GM19035 (cell line): ENCODE results near the gene ATP23.

Experiments used
- ATAC-seq: cut with Tn5 transposase; IDR thresholded peaks from one replicate; pipeline ENCODE4 v1.9.1; 2021; ENCODE audit not compliant: unreplicated experiment

The ATP23 gene

GRCh38 chr12:57908511-57908910 is 32.9 kb upstream of the ATP23 start:
- ATAC-seq, result no peak

DNA sequence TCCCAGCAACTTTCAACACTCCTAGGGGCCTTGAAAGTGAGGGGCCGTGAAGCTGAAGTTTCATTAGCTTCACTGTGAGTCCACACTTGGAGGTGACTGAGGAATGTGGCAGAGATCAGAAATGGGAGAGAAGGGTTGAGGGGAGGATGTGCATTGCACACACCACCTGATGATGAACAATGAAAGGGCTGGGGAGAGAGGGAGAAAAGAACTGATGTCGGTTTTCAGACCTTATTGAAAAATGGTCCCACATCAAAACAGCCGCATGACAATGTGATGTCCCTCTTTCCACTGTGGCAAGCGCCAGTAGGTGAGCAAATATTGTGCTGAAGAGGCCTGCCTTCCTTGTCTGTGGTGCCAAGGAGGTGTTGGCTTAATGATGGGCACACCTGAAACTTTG is 32.3 kb upstream of the ATP23 start:
- ATAC-seq, result no peak

DNA sequence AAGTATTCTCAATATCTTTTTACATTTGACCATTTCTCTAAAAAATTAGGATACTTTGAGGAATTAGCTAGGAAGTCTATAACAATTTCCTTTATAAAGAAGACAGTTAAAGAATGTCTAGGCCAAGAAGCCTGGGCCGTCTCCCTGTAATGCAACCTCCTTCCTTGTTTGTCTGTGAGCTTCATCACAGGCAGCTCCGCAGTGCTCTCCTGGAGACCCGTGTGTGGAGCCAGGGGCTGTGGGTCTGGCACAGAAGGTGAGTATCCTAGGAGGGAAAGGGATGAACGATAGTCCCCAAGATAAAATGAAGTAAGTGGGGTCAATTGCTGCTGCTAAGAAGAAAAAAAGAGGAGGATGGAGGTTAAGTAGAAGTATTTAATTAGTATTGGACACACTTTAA is 31.8 kb upstream of the ATP23 start:
- no peak for ATAC-seq

DNA sequence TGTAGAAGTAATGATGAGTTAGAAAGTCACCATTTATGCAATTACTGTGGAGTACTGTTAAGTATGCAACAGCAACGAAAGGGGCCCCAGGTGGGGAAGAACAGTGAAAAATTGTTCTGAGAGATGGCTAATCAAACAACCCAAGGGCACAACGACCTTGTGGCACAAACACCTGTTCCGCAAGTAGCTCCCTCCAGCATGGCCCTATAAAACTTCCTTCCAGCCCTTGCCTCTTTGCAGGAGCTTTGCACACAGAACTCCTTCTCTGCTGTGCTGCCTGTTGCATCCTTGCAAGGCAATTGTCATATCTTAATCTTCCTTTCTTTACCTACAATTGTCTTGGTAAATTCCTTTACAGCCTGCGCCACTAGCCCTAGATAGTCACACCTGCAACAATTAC is 23.2 kb upstream of the ATP23 start:
- ATAC-seq, result no peak

GRCh38 chr12:57927086-57927485 is 14.3 kb upstream of the ATP23 start:
- ATAC-seq, result no peak

- ATAC-seq, result no peak
Measured at GRCh38 chr12:57929092-57929830, 12.1 kb upstream of the ATP23 start.

GRCh38 chr12:57934819-57935218 is 6.5 kb upstream of the ATP23 start:
- ATAC-seq, result no peak

GRCh38 chr12:57935331-57935730 is 6.0 kb upstream of the ATP23 start:
- no peak for ATAC-seq

GRCh38 chr12:57935839-57936512 is 5.4 kb upstream of the ATP23 start:
- peak; percentile 99 for ATAC-seq

GRCh38 chr12:57936513-57936883 is 4.9 kb upstream of the ATP23 start:
- ATAC-seq, result no peak

- no peak for ATAC-seq
Measured at GRCh38 chr12:57939291-57939690, 2.1 kb upstream of the ATP23 start.

DNA sequence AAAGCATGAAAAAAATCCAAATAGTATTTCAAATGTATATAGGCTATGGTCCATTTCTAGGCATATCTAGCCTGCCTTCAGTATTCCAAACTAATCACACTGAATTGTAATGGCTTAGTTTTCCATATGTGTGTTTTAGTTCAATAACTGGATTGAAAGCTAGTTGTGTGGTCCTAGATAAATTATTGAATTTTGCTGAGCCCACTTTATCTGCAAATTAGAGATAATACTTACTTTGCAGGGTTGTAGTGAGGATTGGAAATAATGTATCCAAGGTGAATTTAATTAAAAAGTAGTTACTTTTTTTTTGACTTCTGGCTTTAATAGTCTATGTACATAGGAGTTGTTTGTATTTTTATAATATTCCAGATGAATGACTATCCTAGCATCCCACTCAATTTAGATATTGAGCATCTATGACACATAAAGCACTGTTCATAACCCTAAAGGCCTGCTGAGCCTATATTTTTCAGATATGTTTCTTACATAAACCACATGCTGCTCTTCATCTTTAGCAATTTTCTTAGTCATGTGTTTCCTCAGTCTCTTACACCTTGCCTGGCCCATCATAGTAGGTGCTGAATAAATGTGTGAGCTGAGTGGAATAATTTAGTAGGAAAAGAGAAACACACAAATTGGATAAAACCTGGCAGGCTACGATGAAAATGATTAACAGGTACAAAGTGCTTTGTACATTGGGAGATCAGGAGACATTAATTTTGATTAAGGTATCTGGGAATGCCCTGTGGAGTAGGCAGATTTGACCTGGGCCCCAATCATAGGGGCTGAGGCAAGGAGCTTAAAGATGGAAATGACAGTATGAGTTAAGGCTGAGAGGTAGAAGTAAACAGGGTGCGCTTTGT is 1.1 kb upstream of the ATP23 start:
- ATAC-seq, result no peak

DNA sequence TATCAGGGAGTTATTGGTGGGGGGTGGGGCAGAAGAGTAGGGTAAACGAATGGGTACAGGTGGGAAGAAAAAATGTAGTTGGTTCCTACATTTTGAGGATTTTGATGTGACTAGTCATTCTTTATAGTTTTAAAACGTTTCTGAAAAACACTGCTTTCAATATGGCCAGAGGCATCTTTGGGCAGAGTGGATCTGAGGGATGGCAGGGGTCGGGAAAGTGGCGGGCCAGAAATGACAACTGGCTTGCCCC is 527 bp upstream of the ATP23 start:
- ATAC-seq, result no peak

DNA sequence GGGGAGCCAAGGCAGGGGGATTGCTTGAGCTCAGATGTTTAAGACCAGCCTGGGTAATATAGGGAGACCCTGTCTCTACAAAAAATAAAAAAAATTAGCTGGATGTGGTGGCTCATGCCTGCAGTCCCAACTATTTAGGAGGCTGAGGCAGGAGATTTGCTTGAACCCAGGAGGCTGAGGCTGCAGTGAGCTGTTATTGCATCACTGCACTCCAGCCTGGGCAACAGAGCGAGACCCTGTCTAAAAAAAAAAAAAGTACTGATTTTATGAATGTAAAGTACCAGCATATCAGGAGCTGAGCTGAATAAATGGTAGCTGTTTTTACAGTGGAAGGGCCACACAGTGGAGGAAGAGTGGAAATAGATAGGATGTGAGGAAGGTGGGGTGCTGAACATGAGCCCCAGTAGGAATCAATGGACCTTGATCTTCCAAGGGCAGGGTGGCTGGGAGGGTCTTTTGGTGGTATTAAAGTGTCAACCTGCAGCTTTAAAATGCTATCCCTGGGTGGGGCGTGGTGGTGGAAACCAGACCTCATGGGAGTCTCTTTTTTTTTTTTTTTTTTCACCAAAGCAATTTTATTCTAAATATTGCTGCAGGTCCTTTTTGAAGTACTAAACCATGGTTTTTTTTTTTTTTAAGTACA is 2.2 kb downstream of the ATP23 start:
- no peak for ATAC-seq

GRCh38 chr12:57944313-57945023 is 3.1 kb downstream of the ATP23 start:
- ATAC-seq, result no peak

- no peak for ATAC-seq
Measured at GRCh38 chr12:57952766-57953165, 11.4 kb downstream of the ATP23 start.

DNA sequence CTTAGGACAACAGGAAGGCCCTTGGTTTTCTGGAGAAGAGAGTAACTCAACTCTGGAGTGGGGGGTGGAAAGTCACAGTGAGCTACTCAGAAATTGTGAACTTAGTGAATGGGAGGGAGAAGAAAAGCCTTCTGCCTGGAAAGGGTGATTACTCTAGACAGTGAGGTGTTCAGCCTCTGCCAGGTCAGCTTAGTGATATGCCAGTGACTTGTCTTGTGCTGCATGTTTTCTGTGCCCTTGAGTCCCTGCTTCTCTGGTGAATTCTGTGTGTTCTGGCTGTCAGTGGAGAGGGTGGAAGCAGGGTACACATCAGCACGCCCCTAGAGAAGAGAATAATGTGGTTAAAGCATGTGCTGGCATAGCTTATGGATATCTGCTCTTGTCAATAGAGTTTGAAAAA is 13.4 kb downstream of the ATP23 start:
- ATAC-seq, result no peak

DNA sequence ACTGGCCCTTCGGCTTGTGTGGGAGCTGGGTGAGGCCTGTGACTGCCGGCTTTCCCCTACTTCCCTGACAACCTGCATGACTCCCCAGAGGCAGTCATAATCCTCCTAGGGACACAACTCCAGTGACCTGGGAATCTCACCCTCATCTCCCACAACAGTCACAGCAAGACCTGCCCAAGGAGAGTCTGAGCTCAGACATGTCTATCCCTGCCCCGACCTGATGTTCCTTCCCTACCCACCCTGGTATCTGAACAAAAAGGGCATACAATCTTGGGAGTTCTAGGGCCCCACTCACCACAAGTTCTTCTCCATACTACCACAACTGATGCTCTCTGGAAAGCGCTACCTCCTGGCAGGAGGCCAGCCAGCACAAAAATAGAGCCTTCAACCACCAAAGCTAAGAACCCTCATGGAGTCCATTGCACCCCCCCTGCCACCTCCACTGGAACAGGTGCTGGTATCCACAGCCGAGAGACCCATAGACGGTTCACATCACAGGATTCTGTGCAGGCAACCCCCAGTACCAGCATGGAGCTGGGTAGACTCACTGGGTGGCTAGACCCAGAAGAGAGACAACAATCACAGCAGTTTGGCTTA is 16.8 kb downstream of the ATP23 start:
- no peak for ATAC-seq

GRCh38 chr12:57964421-57964820 is 23.1 kb downstream of the ATP23 start:
- ATAC-seq, result no peak

GRCh38 chr12:57965766-57966165 is 24.4 kb downstream of the ATP23 start:
- ATAC-seq, result no peak

DNA sequence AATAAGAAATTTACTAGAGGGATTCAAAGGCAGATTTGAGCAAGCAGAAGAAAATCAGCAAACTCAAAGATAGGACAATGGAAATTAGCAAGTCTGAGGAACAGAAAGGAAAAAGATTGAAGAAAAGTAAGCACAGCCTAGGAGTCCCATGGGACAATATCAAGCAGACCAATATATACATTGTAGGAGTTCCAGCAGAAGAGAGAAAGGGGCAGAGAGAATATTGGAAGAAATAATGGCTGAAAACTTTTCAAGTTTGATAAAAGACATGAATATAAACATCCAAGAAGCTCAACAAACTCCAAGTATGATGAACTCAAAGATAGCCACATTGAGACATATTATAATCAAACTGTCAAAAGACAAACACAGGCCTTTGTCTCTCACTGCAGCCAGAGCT is 25.2 kb downstream of the ATP23 start:
- ATAC-seq, result no peak
